Kidney epithelial cell (primary cell): Measurements from ENCODE around the gene ALOX15. TPM values are rescaled to one million over a fixed set of nuclear protein-coding genes. Genes with fewer than 3 reads are reported as not detected.

Experiments
- DNase-seq: peaks from one replicate; pipeline ENCODE4 v3.0.0-alpha.2; 2010; ENCODE audit warnings: low read depth
- H3K27me3 ChIP-seq: 2 replicates; pipeline ENCODE4 v1.6.0; 2011; ENCODE audit warnings: low read length; ENCODE audit not compliant: control insufficient read depth, insufficient read depth
- H3K36me3 ChIP-seq: 2 replicates; pipeline ENCODE4 v1.5.1; 2011; ENCODE audit warnings: low read length; ENCODE audit not compliant: control insufficient read depth, insufficient read depth
- H3K4me3 ChIP-seq: 2 replicates; pipeline ENCODE4 v1.5.1; 2011; ENCODE audit warnings: low read depth, mild to moderate bottlenecking, control low read depth, low read length
- CTCF ChIP-seq: IDR thresholded peaks from 2 replicates; pipeline ENCODE4 v1.5.1; 2011; ENCODE audit warnings: mild to moderate bottlenecking, moderate library complexity, low read length, control low read depth, inconsistent platforms; ENCODE audit not compliant: insufficient read depth, poor library complexity, severe bottlenecking
- total RNA-seq: library from RNA; depleted of rRNA; stranded (reverse); fragments of >200 nt; gene quantifications from 2 replicates; pipeline ENCODE4 v1.2.3, GENCODE V29; 2015

Gene ALOX15
- total RNA-seq, 1 donor from 2014 or later: not detected

DNA sequence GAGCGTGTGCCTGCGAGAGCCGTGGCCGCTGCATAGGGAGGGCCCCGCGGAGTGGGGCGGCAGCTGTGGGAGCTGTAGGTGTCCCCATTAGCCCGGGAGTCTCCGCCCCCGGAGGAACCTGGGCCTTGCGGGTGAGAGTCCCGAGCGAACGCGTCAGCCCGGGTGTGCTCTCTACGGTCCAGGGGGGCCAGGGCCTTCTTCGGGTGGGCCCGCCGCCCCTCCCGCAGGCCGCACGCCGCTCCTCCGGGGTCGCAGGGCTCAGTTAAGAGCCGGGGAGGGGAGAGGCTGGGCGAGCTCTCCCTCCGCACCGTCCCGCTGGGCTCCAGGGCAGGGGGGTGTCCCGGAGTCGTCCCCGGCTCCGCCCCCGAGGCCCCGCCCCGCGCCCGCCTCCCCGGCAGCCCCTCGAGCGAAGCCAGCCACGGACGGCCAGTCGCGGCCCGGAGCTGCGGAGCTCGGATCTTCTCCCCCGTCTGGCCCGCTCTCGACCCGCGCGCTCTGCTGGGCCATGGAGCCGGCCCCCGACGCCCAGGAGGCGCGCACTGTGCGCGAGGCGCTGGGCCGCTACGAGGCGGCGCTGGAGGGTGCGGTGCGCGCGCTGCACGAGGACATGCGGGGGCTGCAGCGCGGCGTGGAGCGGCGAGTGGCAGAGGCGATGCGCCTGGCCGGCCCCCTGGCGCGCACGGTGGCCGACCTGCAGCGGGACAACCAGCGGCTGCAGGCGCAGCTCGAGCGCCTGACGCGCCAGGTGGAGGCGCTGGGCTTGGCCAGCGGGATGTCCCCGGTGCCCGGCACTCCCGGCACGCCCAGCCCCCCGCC, 57.2 kb downstream of the ALOX15 start, which contains the start of gene SMTNL2:
Gene SMTNL2 (plus strand): TSS at position 429 of the 816 bp plus-strand sequence. CDS start 77 bp downstream, at position 506.
- no peaks in the 10 kb centered on the region for H3K36me3 ChIP-seq
- peaks cover 63% of the 10 kb centered on the region for H3K27me3 ChIP-seq

DNA sequence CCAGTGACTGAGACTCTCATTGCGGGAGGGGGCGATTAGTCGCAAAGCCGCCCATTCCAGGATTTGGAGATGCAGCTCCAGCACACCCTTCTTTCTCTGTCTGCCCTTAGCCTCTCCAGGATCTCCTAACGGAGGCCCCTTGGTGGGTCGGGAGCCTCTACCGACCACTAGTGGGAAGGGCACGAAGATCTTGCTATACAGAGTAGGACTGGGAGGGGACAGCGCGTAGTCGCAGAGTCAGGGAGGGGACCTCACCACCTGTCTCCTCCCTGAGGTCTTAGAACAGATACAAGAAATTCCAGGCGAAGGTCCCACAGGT, 57.7 kb downstream of the ALOX15 start:
- Histone ChIP-seq H3K4me3 (peak overlapping the region; percentile 43), H3K36me3 (no peaks in the 10 kb centered on the region), H3K27me3 (peaks cover 59% of the 10 kb centered on the region)
- DNase-seq: no peak
- TF ChIP-seq CTCF: peak; percentile 57

More for the DNA sequence above, 57.2 kb downstream of the ALOX15 start, which contains the start of gene SMTNL2:
- no peak for TF ChIP-seq CTCF
- H3K4me3 ChIP-seq: peak within 1 kb of the TSS; percentile 43
- no peak for DNase-seq

DNA sequence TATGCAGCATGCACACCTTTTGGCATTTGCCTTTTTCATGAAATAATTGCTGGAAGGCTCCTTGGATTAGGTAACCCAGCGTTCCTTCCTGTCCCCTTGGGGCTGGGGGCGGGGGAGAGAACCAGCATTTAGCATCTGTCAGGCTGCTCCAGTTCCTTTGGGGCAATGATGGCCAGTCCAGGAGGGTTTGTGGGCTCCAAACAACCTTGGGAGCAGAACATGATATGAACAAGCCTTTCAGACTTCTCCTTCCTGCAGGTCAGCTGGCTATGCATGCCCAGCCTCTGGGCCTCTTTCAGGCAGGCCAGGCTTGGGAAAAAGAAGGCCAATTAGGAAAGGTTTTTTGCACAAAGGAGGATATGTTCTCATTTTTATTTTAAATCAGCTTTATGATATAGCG, 58.3 kb downstream of the ALOX15 start:
- H3K27me3 ChIP-seq: peaks cover 54% of the 10 kb centered on the region
- H3K36me3 ChIP-seq: no peaks in the 10 kb centered on the region
- TF ChIP-seq CTCF: no peak
- DNase-seq: no peak
- no peak overlapping the region for H3K4me3 ChIP-seq

GRCh38 chr17:4582691-4583090, 58.8 kb downstream of the ALOX15 start:
- H3K4me3 ChIP-seq: no peak overlapping the region
- peaks cover 49% of the 10 kb centered on the region for H3K27me3 ChIP-seq
- no peak for DNase-seq
- no peak for TF ChIP-seq CTCF
- H3K36me3 ChIP-seq: no peaks in the 10 kb centered on the region

- Histone ChIP-seq H3K36me3 (no peaks in the 10 kb centered on the region), H3K27me3 (peaks cover 49% of the 10 kb centered on the region), H3K4me3 (no peak overlapping the region)
- no peak for DNase-seq
- no peak for TF ChIP-seq CTCF
Measured at GRCh38 chr17:4582101-4582501, 59.4 kb downstream of the ALOX15 start.

Other genes with a start within 250 kb of the ALOX15 start
- 0.58 and 0.89 TPM in 2 replicates for gene SPNS3, start 207.7 kb downstream of the ALOX15 start, total RNA-seq
- 47.3 and 53.1 TPM in 2 replicates for gene SPNS2, start 142.8 kb downstream of the ALOX15 start, total RNA-seq
- 92.0 and 103 TPM in 2 replicates for gene MYBBP1A, start 86.3 kb downstream of the ALOX15 start, total RNA-seq
- gene GGT6, start 81.1 kb downstream of the ALOX15 start, total RNA-seq: 0.07 and 0.38 TPM in 2 replicates
- gene SMTNL2, start 57.1 kb downstream of the ALOX15 start, total RNA-seq: 0.14 and 0.46 TPM in 2 replicates
- 33.8 and 46.2 TPM in 2 replicates for gene PELP1, start 62.5 kb upstream of the ALOX15 start, total RNA-seq
- 5.8 and 6.8 TPM in 2 replicates for gene ARRB2, start 69.0 kb upstream of the ALOX15 start, total RNA-seq
- gene MED11, start 89.8 kb upstream of the ALOX15 start, total RNA-seq: 19.1 and 23.6 TPM in 2 replicates
- 1.4 and 2.9 TPM in 2 replicates for gene ZMYND15, start 98.2 kb upstream of the ALOX15 start, total RNA-seq
- 96.1 and 106 TPM in 2 replicates for gene CXCL16, start 98.2 kb upstream of the ALOX15 start, total RNA-seq
- gene TM4SF5, start 130.2 kb upstream of the ALOX15 start, total RNA-seq: not detected in 2 replicates
- not detected in 2 replicates for gene VMO1, start 144.7 kb upstream of the ALOX15 start, total RNA-seq
- not detected in 2 replicates for gene GLTPD2, start 147.3 kb upstream of the ALOX15 start, total RNA-seq
- 208 and 257 TPM in 2 replicates for gene PSMB6, start 154.5 kb upstream of the ALOX15 start, total RNA-seq
- 17.4 and 28.6 TPM in 2 replicates for gene PLD2, start 165.5 kb upstream of the ALOX15 start, total RNA-seq
- gene MINK1, start 191.7 kb upstream of the ALOX15 start, total RNA-seq: 36.1 and 38.3 TPM in 2 replicates